HepG2 (cell line): ENCODE measurements around the gene VSX1. TPM values are rescaled to one million over a fixed set of nuclear protein-coding genes. Genes with fewer than 3 reads are reported as not detected.

ENCODE experiments used
- ATAC-seq: fragments of 200-7000 bp; cut with Tn5 transposase; 3 replicates; pipeline ENCODE4 v1.9.1; 2020; ENCODE audit warnings: mild to moderate bottlenecking, moderate library complexity
- BruUV-seq: library from RNA; stranded (reverse); fragments of 400-500 nt; replicated peaks from 2 replicates; lab custom pipeline; 2021; lab: Mats Ljungman, UMichigan
- CTCF ChIA-PET: fragments of 300-600 bp; formaldehyde crosslinking; extraction: SDS; loops from one replicate; lab custom pipeline; 2021; ENCODE audit warnings: low total read pairs, inconsistent platforms, low intra/inter-chr PET ratio; lab: Yijun Ruan, JAX
- POLR2A ChIA-PET: fragments of 350-600 bp; sonication (Branson Sonifier 250); formaldehyde crosslinking; loops from one replicate; lab custom pipeline; 2020; ENCODE audit warnings: antibody characterized with exemption, inconsistent platforms; lab: Yijun Ruan, JAX
- DNase-seq: peaks from one replicate; pipeline ENCODE4 v3.0.0-alpha.2; 2015; ENCODE audit warnings: low spot score
- FAIRE-seq: peaks from 3 replicates; lab custom pipeline; 2011; peaks lifted over from hg19 to GRCh38; lab: Jason Lieb, UNC
- H2AFZ ChIP-seq: one replicate; pipeline ENCODE4 v1.6.1; 2011; ENCODE audit warnings: low read length, inconsistent platforms
- H3K27ac ChIP-seq: fragments of 300-600 bp; 3 replicates; pipeline ENCODE4 v1.8.0; 2011; ENCODE audit warnings: mixed run types, mild to moderate bottlenecking, mixed read lengths, low read length, inconsistent platforms; ENCODE audit not compliant: insufficient read depth; ENCODE audit errors: extremely low read length
- H3K27me3 ChIP-seq, 2 experiments: fragments of 200-600 bp in 1 of 2; 2 replicates in 1 of 2; 3 replicates in 1 of 2; pipeline versions ENCODE4 v1.6.0 to v1.8.0; 2011; ENCODE audit warnings: low read length in 2 of 2, mild to moderate bottlenecking in 2 of 2, moderate library complexity in 2 of 2, inconsistent platforms in 1 of 2; ENCODE audit not compliant: insufficient read depth in 2 of 2, control insufficient read depth in 1 of 2
- H3K36me3 ChIP-seq, 2 experiments: fragments of 200-600 bp in 1 of 2; replicated peaks in 1 of 2; 2 replicates in 1 of 2; 3 replicates in 1 of 2; pipeline versions ENCODE4 v1.5.1 to v1.8.0; 2011; ENCODE audit warnings: low read length in 2 of 2, inconsistent platforms in 1 of 2; ENCODE audit not compliant: insufficient read depth in 2 of 2, control insufficient read depth in 1 of 2
- H3K4me1 ChIP-seq: 2 replicates; pipeline ENCODE4 v1.5.1; 2012; ENCODE audit warnings: low read length, inconsistent platforms; ENCODE audit not compliant: insufficient read depth
- H3K4me2 ChIP-seq: 2 replicates; pipeline ENCODE4 v1.6.0; 2011; ENCODE audit warnings: low read depth, low read length, inconsistent platforms
- H3K4me3 ChIP-seq, 3 experiments: fragments of 200-600 bp in 1 of 3; sonication (generic), shearing (Covaris generic) in 1 of 3; replicated peaks in 1 of 3; 2 replicates each; pipeline ENCODE4 v1.5.1; 2011 to 2016; ENCODE audit warnings: low read length in 3 of 3, inconsistent platforms in 2 of 3, low read depth in 2 of 3, mild to moderate bottlenecking in 2 of 3, control low read depth in 1 of 3, mixed read lengths in 1 of 3; ENCODE audit not compliant: insufficient read depth in 1 of 3
- H3K79me2 ChIP-seq: one replicate; pipeline ENCODE4 v1.6.1; 2011; ENCODE audit warnings: low read length, inconsistent platforms; ENCODE audit not compliant: insufficient read depth
- H3K9ac ChIP-seq: 2 replicates; pipeline ENCODE4 v1.6.0; 2011; ENCODE audit warnings: mild to moderate bottlenecking, low read depth, low read length, inconsistent platforms; ENCODE audit not compliant: insufficient read depth
- H3K9me3 ChIP-seq: 2 replicates; pipeline ENCODE4 v1.5.1; 2012; ENCODE audit warnings: mild to moderate bottlenecking, low read length
- H4K20me1 ChIP-seq: 2 replicates; pipeline ENCODE4 v1.6.0; 2011; ENCODE audit warnings: inconsistent platforms, mild to moderate bottlenecking, low read length, moderate library complexity; ENCODE audit not compliant: insufficient read depth
- FOXK2 ChIP-seq: fragments of 450-650 bp; IDR thresholded peaks from 2 replicates; pipeline ENCODE4 v1.6.1; 2016
- HOXA5 ChIP-seq: sonication (generic); formaldehyde crosslinking; IDR thresholded peaks from 2 replicates; pipeline ENCODE4 v1.4.0; 2020; ENCODE audit warnings: missing genetic modification reagents
- IRF2 ChIP-seq: IDR thresholded peaks from 2 replicates; pipeline ENCODE4 v1.6.1; 2018; ENCODE audit warnings: missing genetic modification reagents, missing compliant biosample characterization
- KDM2A ChIP-seq: sonication (generic); formaldehyde crosslinking; IDR thresholded peaks from 2 replicates; pipeline ENCODE4 v1.4.0; 2020; ENCODE audit warnings: low read depth, missing genetic modification reagents, borderline replicate concordance
- REL ChIP-seq: sonication (generic); formaldehyde crosslinking; conservative IDR thresholded peaks from 2 replicates; pipeline ENCODE4 v1.8.0; 2022; ENCODE audit warnings: mild to moderate bottlenecking, missing genetic modification reagents, moderate library complexity
- ZMYM2 ChIP-seq: sonication (generic); formaldehyde crosslinking; IDR thresholded peaks from 2 replicates; pipeline ENCODE4 v1.8.0; 2022; ENCODE audit warnings: mild to moderate bottlenecking, missing genetic modification reagents
- ZSCAN20 ChIP-seq: sonication (generic); formaldehyde crosslinking; IDR thresholded peaks from 2 replicates; pipeline ENCODE4 v1.4.0; 2020; ENCODE audit warnings: missing genetic modification reagents, mild to moderate bottlenecking, borderline replicate concordance
- WGBS: methylation state at CpG from one replicate; pipeline ENCODE4 v1.1.6; 2017; ENCODE audit warnings: low lambda C conversion rate; 5-methylcytosine and 5-hydroxymethylcytosine counted together
- in situ Hi-C: cut with HindIII; loops from 2 replicates; pipeline ENCODE4 v1.10.0; 2017; ENCODE audit warnings: low pct_unique_long_range_greater_than_20kb; ENCODE audit not compliant: extremely low pct_ligation_motif_present
- intact Hi-C: fragments of 100-400 bp; cut with micrococcal nuclease; formaldehyde crosslinking; loops from one replicate; pipeline ENCODE4 v1.10.0; 2022; ENCODE audit not compliant: unreplicated experiment
- polyA plus RNA-seq, 8 experiments: library from polyadenylated mRNA; depleted of rRNA in 3 of 8; stranded (reverse) in 7 of 8; unstranded in 1 of 8; fragments of >200 nt; fragmentation: Illumina TruSeq in 4 of 8; extraction: Trizol in 4 of 8; gene quantifications; 2 replicates each; pipeline versions ENCODE4 v1.2.1 to v1.2.3, GENCODE V29; 2011 to 2016; ENCODE audit warnings: low read depth in 4 of 8, missing spikeins in 1 of 8, mixed read lengths in 1 of 8; ENCODE audit not compliant: insufficient read depth in 1 of 8
- total RNA-seq, 5 experiments: library from RNA; depleted of rRNA; stranded (reverse); fragments of >200 nt; fragmentation: Illumina TruSeq; extraction: Trizol; gene quantifications; 2 replicates each; pipeline ENCODE4 v1.2.3, GENCODE V29; 2016; ENCODE audit warnings: low read depth in 1 of 5
- TF ChIP-seq, protein P1 (sequence below): sonication (generic); formaldehyde crosslinking; IDR thresholded peaks from 2 replicates; pipeline ENCODE4 v1.4.0; 2020; ENCODE audit warnings: missing genetic modification reagents
- TF ChIP-seq, protein P2 (sequence below): sonication (generic); formaldehyde crosslinking; IDR thresholded peaks from 2 replicates; pipeline ENCODE4 v1.4.0; 2020; ENCODE audit warnings: low read depth, mild to moderate bottlenecking, missing genetic modification reagents
- TF ChIP-seq, protein P3 (sequence below), 2 experiments: sonication (generic) in 1 of 2; formaldehyde crosslinking in 1 of 2; IDR thresholded peaks; 2 replicates each; pipeline versions ENCODE4 v1.5.1 to v1.6.1; 2011 to 2020; ENCODE audit warnings: borderline replicate concordance in 1 of 2, low read depth in 1 of 2, low read length in 1 of 2, mild to moderate bottlenecking in 1 of 2, missing genetic modification reagents in 1 of 2, moderate library complexity in 1 of 2

VSX1 gene
- total and polyA plus RNA-seq, 2 of the 13 experiments (the other 11 are each of a cell fraction or from before 2014, with no cell fraction given): 0.04 TPM; not detected in 1

DNA sequence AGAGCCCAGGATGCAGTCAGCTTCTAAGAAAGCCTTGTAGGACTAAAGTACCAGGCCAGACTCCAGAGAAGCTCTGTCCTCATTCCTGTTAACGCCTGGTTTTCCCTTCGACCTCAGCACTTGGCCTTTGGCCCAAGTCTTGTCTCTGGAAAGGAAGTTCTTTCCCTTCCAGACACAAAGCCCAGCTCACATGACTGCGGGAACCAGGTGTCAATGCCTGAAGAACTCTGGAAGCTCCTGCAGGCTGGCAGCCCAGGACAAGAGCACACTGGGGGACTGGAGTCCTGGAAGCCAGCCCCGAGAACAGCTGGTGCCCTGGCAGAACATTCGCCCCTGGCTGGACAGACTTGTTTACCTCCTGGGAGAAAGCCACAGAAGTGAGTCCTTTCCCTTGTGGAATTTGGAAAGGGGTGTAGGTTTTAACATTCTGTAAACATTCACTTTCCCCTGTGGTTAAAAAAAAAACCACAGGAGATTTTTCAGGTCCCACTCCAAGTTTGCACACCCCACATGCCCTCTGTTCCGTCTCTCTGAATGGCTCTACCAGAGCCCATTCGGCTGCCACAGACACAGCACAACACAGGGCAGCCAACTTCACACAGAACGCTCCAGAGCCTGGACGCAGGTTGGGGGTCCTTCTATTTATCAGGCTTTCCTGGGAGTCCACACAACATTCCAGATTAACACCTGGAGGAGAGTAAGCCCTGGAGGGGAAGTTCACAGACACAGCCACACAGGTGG is 42.1 kb downstream of the VSX1 start:
- Histone ChIP-seq H3K27ac (no peak overlapping the region), H2AFZ (no peak overlapping the region), H3K36me3 (no peaks in the 10 kb centered on the region), H3K4me1 (peaks cover 39% of the 10 kb centered on the region), H3K79me2 (no peaks in the 10 kb centered on the region), H4K20me1 (no peaks in the 10 kb centered on the region), H3K27me3 (peaks cover 0 to 5% of the 10 kb centered on the region in 2 experiments; a peak in 1 of 5 replicates), H3K4me2 (no peak overlapping the region), H3K4me3 (no peak overlapping the region), H3K9ac (no peak overlapping the region), H3K9me3 (no peaks in the 10 kb centered on the region)
- DNase-seq: no peak
- no peak for TF ChIP-seq FOXK2
- TF ChIP-seq, protein P1, sequence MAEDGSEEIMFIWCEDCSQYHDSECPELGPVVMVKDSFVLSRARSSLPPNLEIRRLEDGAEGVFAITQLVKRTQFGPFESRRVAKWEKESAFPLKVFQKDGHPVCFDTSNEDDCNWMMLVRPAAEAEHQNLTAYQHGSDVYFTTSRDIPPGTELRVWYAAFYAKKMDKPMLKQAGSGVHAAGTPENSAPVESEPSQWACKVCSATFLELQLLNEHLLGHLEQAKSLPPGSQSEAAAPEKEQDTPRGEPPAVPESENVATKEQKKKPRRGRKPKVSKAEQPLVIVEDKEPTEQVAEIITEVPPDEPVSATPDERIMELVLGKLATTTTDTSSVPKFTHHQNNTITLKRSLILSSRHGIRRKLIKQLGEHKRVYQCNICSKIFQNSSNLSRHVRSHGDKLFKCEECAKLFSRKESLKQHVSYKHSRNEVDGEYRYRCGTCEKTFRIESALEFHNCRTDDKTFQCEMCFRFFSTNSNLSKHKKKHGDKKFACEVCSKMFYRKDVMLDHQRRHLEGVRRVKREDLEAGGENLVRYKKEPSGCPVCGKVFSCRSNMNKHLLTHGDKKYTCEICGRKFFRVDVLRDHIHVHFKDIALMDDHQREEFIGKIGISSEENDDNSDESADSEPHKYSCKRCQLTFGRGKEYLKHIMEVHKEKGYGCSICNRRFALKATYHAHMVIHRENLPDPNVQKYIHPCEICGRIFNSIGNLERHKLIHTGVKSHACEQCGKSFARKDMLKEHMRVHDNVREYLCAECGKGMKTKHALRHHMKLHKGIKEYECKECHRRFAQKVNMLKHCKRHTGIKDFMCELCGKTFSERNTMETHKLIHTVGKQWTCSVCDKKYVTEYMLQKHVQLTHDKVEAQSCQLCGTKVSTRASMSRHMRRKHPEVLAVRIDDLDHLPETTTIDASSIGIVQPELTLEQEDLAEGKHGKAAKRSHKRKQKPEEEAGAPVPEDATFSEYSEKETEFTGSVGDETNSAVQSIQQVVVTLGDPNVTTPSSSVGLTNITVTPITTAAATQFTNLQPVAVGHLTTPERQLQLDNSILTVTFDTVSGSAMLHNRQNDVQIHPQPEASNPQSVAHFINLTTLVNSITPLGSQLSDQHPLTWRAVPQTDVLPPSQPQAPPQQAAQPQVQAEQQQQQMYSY: peak; percentile 63
- ATAC-seq: no peak
- POLR2A ChIA-PET: interaction anchor here (1.2 kb wide), 1 partner anchor 15 kb away, joined by 4 read pairs; no protein-coding TSS in a partner anchor
- intact Hi-C loops (no loop called here), in situ Hi-C loops (no loop called here)
- WGBS: 58% methylated on average over 9 of the region's 9 CpGs
- no peak for FAIRE-seq
- CTCF ChIA-PET: no interaction called here
- BruUV-seq: no TSS peak

DNA sequence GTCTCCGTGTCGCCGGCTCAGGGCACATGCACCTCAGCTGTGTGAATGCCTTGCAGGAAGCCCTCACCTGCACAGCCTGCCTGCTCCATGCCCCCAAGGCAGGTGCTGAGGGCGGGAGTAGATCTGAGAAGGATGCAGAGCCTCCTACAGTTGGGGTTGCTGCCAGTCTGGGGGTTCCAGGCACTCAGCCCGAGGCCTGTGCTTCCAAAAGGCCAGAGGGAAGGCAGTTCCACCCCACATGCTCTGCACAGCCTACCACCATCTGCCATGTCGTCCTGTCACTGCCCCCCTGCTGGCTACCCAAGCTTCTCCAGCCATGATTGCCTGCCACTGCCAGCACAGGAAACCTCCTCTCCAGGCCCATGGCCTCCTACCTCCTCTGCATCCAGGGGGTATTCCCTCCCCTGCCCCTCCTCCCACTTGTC is 43.3 kb downstream of the VSX1 start:
- POLR2A ChIA-PET: interaction anchor here (1.2 kb wide), 1 partner anchor 16 kb away, joined by 4 read pairs; no protein-coding TSS in a partner anchor
- Histone ChIP-seq H3K4me3 (no peak overlapping the region), H3K27me3 (peaks cover 0 to 5% of the 10 kb centered on the region in 2 experiments; a peak in 1 of 5 replicates), H3K36me3 (no peaks in the 10 kb centered on the region), H3K4me1 (peaks cover 42% of the 10 kb centered on the region), H3K79me2 (no peaks in the 10 kb centered on the region), H3K4me2 (no peak overlapping the region), H4K20me1 (no peaks in the 10 kb centered on the region), H2AFZ (no peak overlapping the region), H3K9me3 (no peaks in the 10 kb centered on the region), H3K9ac (no peak overlapping the region), H3K27ac (no peak overlapping the region)
- FAIRE-seq: no peak
- no peak for DNase-seq
- ATAC-seq: no peak
- intact Hi-C loops: no loop called here
- in situ Hi-C loops: no loop called here
- WGBS: 90% methylated on average over 4 of the region's 6 CpGs
- CTCF ChIA-PET: no interaction called here
- BruUV-seq: no TSS peak
- no peak for TF ChIP-seq KDM2A
- TF ChIP-seq IRF2: no peak
- 0 out of 2 replicates have a peak, but pooled peaks have one; percentile 31 for TF ChIP-seq REL (CRISPR knock-in tag)
- no peak for TF ChIP-seq HOXA5 (CRISPR knock-in tag)
- TF ChIP-seq, protein P2, sequence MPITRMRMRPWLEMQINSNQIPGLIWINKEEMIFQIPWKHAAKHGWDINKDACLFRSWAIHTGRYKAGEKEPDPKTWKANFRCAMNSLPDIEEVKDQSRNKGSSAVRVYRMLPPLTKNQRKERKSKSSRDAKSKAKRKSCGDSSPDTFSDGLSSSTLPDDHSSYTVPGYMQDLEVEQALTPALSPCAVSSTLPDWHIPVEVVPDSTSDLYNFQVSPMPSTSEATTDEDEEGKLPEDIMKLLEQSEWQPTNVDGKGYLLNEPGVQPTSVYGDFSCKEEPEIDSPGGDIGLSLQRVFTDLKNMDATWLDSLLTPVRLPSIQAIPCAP: no peak
- TF ChIP-seq ZSCAN20 (CRISPR knock-in tag): no peak
- TF ChIP-seq ZMYM2 (CRISPR knock-in tag): no peak
- TF ChIP-seq, protein P3, sequence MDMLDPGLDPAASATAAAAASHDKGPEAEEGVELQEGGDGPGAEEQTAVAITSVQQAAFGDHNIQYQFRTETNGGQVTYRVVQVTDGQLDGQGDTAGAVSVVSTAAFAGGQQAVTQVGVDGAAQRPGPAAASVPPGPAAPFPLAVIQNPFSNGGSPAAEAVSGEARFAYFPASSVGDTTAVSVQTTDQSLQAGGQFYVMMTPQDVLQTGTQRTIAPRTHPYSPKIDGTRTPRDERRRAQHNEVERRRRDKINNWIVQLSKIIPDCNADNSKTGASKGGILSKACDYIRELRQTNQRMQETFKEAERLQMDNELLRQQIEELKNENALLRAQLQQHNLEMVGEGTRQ (IDR thresholded peaks at IDR 0.05; ENCODE audit: low read depth, low read length): no peak
- TF ChIP-seq, protein P3 (CRISPR knock-in tag; IDR thresholded peaks at IDR 0.05; ENCODE audit: borderline replicate concordance): no peak
